ENCODE results near the gene TSPAN6. TPM values are rescaled to one million over a fixed set of nuclear protein-coding genes. Genes with fewer than 3 reads are reported as not detected.

TSPAN6 gene
- polyA plus RNA-seq, 1 donor from 2014 or later: 63.3 TPM

- H2AFZ ChIP-seq (ENCODE audit: low read depth, low read length): no peak overlapping the region
- H3F3A ChIP-seq (ENCODE audit: insufficient read depth, low read length, poor library complexity, severe bottlenecking): no peaks in the 10 kb centered on the region
- H3K9me2 ChIP-seq (ENCODE audit: insufficient read depth, low read length): no peaks in the 10 kb centered on the region
- no peak overlapping the region for H3K27ac ChIP-seq (ENCODE audit: low read length)
- H4K20me1 ChIP-seq (ENCODE audit: insufficient read depth): no peaks in the 10 kb centered on the region
- no peak overlapping the region for H3K9ac ChIP-seq (ENCODE audit: low read length)
- H3K4me3 ChIP-seq (ENCODE audit: low read length): no peak overlapping the region
- H3K79me2 ChIP-seq (replicated peaks; ENCODE audit: insufficient read depth, low read length): no peaks in the 10 kb centered on the region
- no peaks in the 10 kb centered on the region for H3K9me3 ChIP-seq (ENCODE audit: low read length)
- no peak overlapping the region for H3K4me2 ChIP-seq (ENCODE audit: low read length)
- TF ChIP-seq REST (IDR thresholded peaks at IDR 0.05; ENCODE audit: borderline replicate concordance): no peak
- no peak for TF ChIP-seq SMC3 (conservative IDR thresholded peaks at IDR 0.05; ENCODE audit: poor library complexity)
- TF ChIP-seq POLR2AphosphoS5 (IDR thresholded peaks at IDR 0.05): no peak
- no peak for TF ChIP-seq CTCF (IDR thresholded peaks at IDR 0.05; ENCODE audit: poor library complexity, severe bottlenecking)
- no peak for TF ChIP-seq TAF1 (IDR thresholded peaks at IDR 0.05; ENCODE audit: low read depth)
- TF ChIP-seq RAD21 (conservative IDR thresholded peaks at IDR 0.05): no peak
- TF ChIP-seq EP300 (conservative IDR thresholded peaks at IDR 0.05; ENCODE audit: poor library complexity, severe bottlenecking): no peak
- TF ChIP-seq EZH2 (IDR thresholded peaks at IDR 0.05; ENCODE audit: borderline replicate concordance, insufficient read depth, low read length, poor library complexity, severe bottlenecking): no peak
- no peak for TF ChIP-seq MXI1 (conservative IDR thresholded peaks at IDR 0.05; ENCODE audit: poor library complexity, severe bottlenecking)
- H3K27me3 ChIP-seq (ENCODE audit: insufficient read depth, low read depth, low read length): no peaks in the 10 kb centered on the region
- H3K36me3 ChIP-seq (ENCODE audit: insufficient read depth, low read length): no peaks in the 10 kb centered on the region
Measured at GRCh38 chrX:100600758-100601157, 35.8 kb downstream of the TSPAN6 start.

- Histone ChIP-seq H3F3A (ENCODE audit: insufficient read depth, low read length, poor library complexity, severe bottlenecking) (no peaks in the 10 kb centered on the region), H3K27me3 (ENCODE audit: insufficient read depth, low read depth, low read length) (no peaks in the 10 kb centered on the region), H3K4me3 (ENCODE audit: low read length) (no peak overlapping the region)
Measured at GRCh38 chrX:100600340-100600739, 36.3 kb downstream of the TSPAN6 start.

More at GRCh38 chrX:100600340-100600739, 36.3 kb downstream of the TSPAN6 start:
- no peak overlapping the region for H3K27ac ChIP-seq (ENCODE audit: low read length)
- no peaks in the 10 kb centered on the region for H3K36me3 ChIP-seq (ENCODE audit: insufficient read depth, low read length)
- no peak for TF ChIP-seq EP300 (conservative IDR thresholded peaks at IDR 0.05; ENCODE audit: poor library complexity, severe bottlenecking)
- TF ChIP-seq CTCF (IDR thresholded peaks at IDR 0.05; ENCODE audit: poor library complexity, severe bottlenecking): no peak
- H3K9ac ChIP-seq (ENCODE audit: low read length): no peak overlapping the region
- H4K20me1 ChIP-seq (ENCODE audit: insufficient read depth): no peaks in the 10 kb centered on the region
- H3K79me2 ChIP-seq (replicated peaks; ENCODE audit: insufficient read depth, low read length): no peaks in the 10 kb centered on the region
- no peak overlapping the region for H3K4me2 ChIP-seq (ENCODE audit: low read length)
- H3K9me2 ChIP-seq (ENCODE audit: insufficient read depth, low read length): no peaks in the 10 kb centered on the region
- H3K9me3 ChIP-seq (ENCODE audit: low read length): no peaks in the 10 kb centered on the region
- no peak overlapping the region for H2AFZ ChIP-seq (ENCODE audit: low read depth, low read length)

Data from neural cell (in vitro differentiated cells).